ENCODE measurements around the gene HPX.

DNA sequence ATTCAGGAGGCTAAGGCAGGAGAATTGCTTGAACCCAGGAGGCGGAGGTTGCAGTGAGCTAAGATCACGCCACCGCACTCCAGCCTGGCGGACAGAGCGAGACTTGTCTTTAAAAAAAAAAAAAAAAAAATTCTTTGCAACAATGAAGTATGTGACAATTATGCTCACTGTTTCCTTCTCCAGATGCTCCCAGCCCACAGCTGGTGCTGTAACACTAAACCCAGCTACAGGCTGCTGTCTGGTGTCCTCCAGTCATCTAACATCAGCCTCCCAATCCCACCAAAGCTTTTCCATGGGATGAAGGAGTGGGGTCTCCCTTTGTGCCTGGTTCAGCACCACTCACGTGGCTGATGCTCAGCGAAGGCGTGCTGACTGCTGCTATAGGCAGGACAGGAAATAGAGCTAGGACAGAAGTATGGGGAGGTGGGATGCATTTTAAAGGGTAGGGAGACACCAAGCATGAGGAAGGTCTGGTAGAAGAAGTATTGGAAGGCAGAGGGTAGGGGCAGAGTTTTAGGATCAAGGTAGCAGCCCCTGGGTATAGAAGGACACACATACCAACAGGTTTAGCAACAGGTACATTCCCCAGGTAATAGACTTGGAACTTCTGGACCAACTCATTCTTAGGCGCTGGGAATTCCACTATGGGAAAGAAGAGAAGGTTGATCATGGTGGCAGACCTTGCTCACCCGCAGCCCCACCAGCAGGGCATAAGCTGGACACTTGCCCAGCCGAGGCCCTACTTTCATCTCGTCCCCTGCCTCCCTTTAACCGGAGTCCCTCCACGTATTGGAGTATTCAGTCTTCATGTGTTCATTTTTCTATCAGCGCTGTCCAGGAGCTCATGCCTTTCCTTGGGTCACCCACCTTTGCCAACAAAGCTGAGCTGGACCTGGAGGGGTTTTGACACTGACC is 40.1 kb downstream of the HPX start:
- TF ChIP-seq ZNF274 (IDR thresholded peaks at IDR 0.05; ENCODE audit: low read depth, low read length) (no peak), YY1 (IDR thresholded peaks at IDR 0.05; ENCODE audit: insufficient read depth, insufficient read length) (no peak)
